GM18519 (cell line): ENCODE measurements around the gene TSHR.

Experiments
- ATAC-seq: cut with Tn5 transposase; IDR thresholded peaks from one replicate; pipeline ENCODE4 v1.9.1; 2021; ENCODE audit warnings: mild to moderate bottlenecking, moderate library complexity; ENCODE audit not compliant: unreplicated experiment, low FRiP score

TSHR gene

DNA sequence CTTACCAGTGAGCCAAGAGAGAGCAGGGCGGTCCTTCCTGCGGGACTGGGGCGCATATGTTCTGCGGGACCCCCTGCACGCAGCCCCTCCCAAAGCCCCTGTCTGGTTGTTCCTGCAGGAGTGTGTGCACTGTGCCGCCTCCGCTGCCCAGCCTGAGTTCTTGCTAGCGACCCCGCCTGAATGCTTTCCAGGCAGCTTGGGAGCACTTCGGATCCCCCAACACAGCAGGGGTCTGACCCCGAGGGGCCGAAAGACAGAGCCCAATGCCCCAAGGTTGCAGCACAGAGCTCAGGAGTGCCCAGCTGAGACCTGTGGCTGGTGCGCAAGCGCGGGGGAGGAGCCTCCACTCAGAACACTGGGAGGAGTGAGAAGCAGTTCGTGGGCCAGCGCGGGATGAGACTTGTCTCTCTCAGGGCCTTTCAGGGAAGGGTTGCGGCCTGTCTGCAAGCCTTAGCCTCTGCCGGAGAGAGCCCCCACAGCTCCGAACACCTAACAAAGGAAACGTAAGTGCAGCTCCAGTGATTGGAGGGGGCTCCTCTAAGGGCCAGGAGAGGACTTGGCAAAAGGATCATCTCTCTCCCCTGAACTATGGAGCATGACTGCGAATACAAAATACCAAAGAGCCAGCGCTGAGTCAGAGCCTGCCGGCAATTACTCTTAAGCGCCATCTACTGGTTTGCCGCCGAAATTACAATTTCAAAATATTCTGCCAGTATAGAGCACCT, 214.8 kb downstream of the TSHR start:
- peak; percentile 76 for ATAC-seq

DNA sequence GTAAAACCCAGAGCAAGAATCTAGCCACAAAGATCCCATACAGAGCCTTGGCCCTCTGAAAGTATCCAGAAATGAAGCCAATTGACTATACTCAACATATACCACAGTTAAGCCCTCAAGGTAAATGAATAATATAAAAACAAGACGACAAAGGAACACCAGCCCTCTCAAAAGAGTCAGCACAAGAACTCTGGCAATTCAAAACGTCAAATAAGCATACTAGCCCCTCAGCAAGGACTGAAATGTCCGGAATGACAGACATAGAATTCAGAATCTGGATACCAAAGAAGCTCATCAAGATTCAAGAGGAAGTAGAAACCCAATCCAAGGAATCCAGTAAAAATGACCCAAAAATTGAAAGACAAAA, 215.4 kb downstream of the TSHR start:
- ATAC-seq: no peak

DNA sequence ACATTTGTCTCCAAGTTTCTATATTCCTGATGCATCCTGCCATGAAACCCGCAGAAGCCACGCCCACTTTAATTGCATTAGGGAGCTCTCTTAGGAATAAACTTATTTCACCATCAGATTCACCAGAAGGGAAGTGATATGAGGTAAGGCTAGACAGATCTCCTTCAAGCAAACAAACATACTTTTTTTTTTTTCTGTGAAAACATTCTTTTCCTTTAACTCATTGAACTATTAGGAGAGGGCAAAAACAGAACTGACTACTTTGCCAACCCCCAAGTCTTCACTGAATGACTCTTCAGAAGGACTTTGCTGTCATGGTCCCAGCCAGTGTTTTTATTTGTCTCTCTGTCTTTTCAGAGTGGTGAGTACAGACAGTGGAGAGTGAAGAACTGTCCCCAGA, 216.9 kb downstream of the TSHR start:
- ATAC-seq: peak; percentile 32

DNA sequence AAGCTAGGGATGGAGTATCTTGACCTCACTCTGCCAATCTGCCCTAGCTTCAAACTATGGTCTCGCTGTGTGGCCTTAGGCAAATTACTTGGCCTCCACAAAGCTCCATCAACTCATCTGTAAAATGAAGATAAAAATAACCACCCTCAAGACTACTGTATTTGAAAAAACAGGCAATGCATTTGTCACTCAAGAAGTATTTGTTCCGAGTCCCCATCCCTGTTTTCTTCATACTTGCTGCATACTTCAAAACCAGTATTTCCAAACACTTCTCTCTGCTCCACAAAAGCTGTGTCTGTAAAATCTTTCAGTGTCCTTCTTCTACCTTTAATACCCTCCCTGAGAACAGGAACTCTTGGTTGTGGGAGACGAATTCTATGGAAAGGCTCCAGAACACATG, 217.5 kb downstream of the TSHR start:
- peak; percentile 22 for ATAC-seq

DNA sequence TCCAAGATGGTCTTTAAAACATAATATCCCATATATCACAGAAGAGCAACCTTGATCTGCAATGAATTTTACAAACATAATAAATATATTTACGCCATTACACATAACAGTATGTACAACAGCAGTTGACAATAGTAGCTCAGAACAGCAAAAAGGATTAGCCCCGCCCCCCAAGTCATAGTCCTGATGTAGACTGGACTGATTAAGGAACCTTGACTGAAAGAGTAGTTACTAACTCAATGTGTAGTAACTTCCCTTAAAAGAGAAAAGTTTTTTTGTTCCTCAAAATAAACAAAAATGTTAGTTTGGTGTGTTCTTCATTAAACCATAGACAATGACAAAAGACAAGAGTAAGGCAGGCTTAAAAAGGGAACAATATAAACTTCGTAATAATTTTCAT, 220.8 kb downstream of the TSHR start:
- no peak for ATAC-seq

DNA sequence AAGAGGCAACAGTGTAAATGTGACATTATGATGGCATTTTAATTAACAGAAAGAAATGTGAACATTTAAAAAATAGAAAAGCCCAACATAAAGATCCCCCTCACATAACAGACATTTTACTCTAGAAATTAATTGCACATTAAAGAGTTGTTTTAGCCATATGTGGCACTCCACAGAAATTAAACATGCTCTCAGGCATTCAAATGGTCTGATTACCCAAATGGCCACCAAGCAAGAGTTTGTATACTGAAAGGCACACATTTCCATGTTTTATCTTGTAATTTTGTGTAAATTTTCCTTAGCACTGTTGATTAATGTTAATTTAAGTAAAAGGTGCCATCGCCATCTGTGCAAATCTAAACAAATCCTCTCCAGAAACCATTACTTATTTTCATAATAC, 221.8 kb downstream of the TSHR start:
- ATAC-seq: no peak

DNA sequence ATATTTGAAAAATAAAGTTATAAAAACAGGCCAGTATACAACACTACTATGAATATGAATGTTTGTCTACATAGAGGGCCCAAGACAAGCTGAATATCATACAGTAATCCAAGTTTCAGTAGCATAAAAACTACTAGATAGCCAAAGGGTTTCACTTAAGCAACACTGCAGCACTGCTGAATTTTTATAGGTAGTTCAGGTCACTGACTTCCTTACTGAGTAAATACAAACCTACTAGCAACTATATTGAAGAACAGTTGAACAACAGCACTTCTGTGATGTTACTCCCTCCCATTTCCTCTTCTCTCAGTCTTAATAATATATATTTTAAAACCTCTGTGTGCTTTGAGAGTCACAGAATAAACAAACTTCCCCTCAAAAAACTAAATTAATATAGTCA, 222.6 kb downstream of the TSHR start:
- ATAC-seq: peak; percentile 57

DNA sequence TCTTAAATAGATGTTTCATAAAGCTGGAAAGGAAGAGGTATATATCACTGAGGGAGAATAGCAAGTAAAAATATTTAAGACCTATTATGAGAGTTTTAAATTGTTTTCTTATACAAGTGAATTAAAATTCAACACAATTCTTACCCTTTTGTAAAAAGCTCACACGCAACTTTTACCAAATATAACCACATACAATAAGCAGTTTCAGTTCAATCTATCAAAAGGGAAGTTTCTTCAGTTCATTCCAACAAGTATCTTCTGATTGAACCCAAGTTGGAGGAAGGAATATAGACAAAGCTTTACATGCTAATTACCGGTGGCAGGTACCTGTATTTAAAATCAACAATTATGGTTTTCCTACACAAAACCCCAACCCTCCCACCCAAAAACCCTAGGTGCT, 224.2 kb downstream of the TSHR start:
- ATAC-seq: no peak

DNA sequence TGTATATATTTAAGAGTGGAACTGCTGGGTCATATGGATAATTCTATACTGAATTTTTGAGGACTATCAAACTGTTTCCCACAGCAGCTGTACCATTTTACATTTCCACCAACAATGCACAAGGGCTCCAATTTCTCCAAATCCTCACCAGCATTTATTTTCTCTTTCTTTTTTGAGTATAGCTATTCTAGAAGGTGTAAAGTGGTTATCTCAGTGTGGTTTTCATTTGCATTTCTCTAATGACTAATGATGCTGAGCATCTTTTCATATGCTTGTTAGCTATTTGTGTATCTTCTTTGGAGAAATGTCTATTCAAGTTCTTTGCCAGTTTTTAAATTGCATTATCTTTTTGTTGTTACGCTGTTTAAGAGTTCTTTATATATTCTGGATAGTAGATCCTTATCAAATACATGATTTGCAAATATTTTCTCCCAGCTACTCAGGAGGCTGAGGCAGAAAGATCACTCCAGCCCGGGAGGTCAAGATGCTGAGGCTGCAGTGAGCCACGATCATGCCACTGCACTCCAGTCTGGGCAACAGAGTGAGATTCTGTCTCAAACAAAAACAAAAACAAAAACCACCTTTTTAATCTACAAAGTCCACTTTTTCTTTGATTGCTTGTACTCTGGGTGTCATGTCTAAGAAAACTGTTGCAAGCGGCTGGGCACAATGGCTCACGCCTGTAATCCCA, 232.6 kb downstream of the TSHR start:
- peak; percentile 85 for ATAC-seq

DNA sequence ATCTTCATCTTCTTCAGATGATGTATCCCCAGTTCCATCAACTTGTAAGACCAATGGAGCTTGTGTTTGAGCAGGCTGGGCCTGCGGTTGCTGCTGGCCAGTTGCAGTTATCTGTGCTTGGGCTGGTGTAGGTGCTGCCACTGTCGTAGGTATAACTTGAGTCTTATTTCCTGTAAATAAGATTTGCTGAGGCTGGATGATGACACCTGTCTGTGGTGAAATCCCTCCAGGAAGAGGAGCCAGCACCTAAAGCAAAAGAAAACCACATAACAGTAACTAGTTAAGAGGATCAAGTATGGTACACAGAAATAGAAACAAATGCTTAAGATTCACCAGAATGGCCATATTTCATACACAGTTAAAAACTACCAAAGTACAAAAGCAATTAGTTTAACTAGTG, 237.2 kb downstream of the TSHR start:
- no peak for ATAC-seq

DNA sequence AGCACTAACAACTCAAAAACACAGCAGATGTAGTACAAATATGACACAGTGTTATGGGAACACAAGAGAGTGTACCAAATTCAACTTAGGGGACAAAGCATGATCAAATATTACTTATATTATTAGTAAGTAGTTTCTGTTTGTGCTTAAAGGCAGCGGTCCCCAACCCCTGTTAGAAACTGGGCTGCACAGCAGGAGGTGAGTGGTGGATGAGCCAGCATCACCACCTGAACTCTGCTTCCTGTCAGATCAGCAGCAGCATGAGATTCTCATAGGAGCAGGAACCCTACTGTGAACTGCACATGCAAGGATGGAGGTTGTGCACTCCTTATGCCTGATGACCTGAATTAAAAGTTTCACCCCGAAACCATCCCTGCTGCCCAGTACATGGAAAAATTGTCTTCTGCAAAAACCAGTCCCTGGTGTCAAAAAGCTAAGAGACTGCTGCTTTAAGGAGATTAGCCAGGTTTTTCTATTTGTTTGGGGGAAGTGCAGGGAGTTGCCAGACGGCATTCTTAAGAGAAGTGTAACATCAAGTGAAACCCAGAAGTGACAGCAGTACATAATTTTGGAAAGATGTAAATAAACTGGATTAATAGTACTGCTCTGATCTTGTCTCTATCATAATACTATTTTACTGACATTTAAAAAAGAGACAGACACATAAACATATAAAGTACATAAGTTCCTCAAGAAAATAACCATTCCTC, 238.7 kb downstream of the TSHR start:
- ATAC-seq: no peak
